Stimulated activated CD8-positive, alpha-beta memory T cell treated with anti-CD3 and anti-CD28 coated beads, Interleukin-4, amount 100 ng/mL, for 4 hours (primary cell): ENCODE results near the gene MTX3.

ENCODE experiments used
- DNase-seq, 2 donors: peaks; one replicate each; pipeline ENCODE4 v3.0.0-alpha.2; 2020; ENCODE audit warnings: low read depth in 2 of 2, low spot score in 1 of 2

The MTX3 gene

DNA sequence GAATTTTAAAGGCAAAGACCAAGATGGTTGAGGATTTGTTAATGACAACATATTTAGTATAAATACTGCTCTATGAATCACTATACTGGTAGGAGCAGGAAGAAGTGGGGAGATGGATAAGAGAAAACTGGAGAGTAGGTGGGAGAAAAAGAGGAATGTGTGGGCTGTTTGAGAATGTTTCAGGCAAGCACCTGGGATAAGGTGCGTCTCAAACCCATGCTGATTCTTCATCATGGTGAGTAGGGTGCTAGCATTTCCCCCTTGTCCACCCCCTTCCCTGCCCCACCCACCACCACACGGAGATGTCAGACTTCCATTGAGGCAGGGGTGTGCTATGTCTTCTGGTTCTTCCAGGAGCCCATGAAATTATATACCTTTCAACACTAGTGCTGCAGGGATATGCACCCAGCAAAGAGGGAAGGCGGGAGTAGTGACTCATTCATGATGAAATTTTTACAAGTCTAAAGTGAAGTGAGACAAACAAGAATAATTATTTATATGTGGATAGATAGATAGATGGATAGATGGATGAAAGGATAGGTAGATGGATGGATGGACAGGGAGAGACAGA lies 54.3 kb downstream of the MTX3 start:
- no peak for DNase-seq

DNA sequence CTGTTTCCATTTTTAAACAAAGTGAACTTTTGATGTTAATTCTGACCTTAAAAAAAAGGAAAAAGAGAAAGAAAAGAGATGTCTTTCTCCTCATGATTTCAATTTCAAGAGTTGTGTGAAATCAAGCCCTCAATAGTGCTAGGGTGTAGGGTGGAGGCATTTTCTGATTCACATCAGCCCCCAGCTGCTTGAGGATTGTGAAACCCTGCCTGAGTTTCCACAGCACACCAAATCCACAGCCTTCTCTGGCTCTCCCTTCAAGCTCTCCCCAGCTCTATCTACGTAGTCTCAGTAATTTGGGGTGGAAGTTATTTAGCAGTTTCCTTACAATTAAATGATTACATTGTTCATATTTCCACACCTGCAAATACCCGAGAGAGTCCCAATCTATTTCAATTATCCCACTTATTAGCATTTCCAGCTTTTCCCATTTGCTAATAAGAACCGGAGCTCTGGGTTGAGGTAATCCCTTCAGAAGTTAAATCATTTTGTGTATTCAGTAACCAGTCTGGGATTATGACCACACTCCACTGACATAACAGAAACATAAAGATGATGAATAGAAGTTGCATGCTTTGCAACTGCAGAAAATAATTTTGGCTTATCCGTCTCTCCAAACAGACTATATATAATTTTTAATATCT lies 54.9 kb downstream of the MTX3 start:
- no peak for DNase-seq

DNA sequence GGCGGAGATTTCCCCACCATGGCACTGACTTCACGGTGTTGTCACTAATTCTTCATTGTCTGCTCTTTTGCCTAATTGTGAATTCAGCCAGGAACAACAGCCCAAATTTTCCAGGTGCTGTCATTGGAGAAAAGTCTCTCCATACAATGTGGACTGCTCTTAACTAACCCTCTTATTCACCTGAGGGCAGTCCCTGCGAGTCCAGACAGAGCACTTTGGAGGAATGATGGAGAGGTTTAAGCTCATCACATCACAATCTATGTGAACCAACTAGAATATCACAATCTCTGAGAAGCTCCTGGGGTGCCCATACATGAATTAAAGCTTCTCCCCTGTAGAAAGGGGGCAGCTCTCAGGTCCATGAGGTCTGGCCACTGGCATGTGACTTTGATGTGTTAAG lies 56.4 kb downstream of the MTX3 start:
- no peak for DNase-seq

DNA sequence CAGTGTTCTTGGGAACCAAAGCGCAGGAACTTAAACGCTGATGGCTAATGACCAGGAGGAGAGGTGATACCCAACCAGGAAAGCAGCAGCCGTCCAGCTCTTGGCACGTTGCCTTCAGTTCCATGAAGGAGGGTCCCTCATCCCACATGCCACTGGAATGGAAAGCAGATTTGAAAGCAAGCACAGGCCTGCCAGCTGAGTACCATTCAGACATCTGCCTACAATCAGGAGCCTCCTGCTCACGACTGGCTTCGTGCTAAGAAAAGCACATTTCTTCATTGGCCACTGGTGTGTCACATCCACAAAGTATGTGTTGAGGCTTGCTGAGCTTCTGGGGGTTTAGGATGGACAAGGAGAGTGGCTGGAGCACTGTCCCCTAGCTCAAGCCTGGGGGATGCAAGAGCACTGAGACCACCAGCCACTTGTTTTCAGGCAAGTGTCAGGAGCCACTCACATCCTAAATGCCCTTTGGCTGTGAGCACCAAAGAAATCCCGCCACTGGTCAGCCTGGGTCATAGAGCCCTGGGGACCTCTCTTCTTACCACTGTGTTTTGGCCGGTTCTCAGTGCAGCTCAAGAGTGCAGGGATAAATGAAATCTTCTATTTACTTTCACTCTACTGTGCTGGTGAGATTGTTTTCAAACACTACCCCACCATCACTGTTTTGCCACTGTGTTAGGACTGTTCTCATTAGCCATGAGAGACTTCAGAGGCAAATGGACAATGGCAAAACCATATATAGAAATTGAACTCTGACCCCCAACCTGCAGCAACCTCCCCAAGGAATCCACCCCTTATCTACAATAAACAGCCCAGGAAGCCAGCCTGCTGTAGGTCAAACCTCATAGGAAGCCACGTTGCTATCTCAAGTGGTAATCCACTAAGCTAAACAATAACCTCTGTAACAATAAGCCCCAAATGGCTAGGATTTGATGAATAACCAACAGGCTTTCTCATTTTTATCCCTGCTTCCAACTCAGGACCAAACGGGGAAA lies 58.3 kb downstream of the MTX3 start:
- DNase-seq, result no peak

DNA sequence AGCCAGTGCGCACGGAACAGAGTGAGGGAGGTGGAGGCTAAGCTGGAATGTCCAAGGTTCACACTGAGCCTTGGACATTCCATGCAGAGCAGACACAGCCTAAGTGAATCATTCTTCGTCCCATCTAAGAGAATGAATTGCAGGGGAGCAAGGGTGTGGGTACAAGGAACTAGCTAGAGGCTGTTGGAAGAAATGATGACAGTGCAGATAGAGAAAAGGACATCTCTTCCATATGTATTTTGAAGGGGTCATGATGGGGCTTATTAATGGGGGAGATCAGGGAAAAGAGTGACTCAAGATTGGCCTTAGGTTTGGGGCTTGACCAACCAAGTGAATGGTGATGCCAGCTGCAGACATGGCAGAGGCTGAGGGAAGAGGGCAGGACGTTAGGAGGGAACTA lies 59.2 kb downstream of the MTX3 start:
- DNase-seq, result no peak

DNA sequence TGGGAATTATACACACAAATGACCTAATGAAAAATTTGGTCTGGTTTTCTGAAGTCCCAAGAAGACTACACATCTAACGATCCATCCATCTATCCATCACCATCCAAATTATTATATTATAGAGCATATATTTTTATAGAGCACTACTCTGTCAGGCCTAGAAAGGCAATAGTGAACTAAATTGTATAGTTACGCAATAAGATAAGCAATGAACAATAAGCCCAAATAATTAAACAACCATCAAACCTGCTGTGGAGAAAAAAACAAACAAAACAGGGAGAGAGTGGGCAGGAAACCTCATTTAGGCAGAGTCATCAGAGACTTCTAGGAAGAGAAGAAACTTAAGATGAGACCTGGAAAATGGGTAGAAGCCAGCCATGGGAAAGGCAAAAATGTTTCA lies 59.7 kb downstream of the MTX3 start:
- no peak for DNase-seq

DNA sequence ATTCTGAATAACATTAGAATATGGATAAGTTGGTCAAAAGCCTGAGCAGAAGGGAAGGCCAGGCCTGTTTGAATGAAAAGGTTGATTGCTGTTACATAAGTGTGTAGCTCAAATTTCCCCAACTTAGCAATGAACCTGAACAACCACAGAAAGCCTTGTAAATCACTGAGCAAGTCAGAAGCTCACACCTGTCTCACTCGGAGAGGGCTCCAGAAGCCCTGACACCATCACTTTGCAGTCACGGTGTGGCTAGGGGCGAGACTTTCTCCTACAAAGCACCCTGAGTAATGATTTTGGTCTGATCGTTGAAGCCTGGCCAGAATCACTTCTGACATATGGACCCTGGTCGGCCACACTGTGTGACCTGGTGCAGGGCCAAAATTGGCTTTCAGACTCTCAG lies 62.0 kb downstream of the MTX3 start:
- no peak for DNase-seq
